HUDEP-2 (cell line): ENCODE data around the gene GLRX3.

Experiments
- DNase-seq, 76 experiments: peaks; one replicate each; lab custom pipeline; 2025; ENCODE audit not compliant: unreplicated experiment in 76 of 76; lab: John Stamatoyannopoulos, UW

Gene GLRX3

DNA sequence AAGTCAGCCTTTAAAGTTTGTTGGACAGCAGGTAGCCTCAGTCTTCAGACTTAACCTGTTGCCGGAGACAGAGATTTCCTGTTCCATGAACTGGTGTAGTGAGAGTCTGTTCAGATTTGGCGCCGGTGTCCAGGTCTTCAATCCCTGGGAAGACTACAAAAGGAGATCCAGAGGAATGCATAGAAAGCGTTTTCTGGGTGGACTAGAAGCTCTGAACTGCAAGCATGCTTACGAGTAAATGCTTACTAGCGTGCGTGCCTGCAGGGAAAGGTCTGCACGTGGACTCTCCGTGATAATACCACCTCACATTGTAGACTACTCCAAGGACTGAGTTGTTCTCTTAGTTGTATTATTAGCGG, 878 bp downstream of the GLRX3 start:
- DNase-seq = peak in 3 of 76 experiments; percentile 2 to 33 (median 16)

DNA sequence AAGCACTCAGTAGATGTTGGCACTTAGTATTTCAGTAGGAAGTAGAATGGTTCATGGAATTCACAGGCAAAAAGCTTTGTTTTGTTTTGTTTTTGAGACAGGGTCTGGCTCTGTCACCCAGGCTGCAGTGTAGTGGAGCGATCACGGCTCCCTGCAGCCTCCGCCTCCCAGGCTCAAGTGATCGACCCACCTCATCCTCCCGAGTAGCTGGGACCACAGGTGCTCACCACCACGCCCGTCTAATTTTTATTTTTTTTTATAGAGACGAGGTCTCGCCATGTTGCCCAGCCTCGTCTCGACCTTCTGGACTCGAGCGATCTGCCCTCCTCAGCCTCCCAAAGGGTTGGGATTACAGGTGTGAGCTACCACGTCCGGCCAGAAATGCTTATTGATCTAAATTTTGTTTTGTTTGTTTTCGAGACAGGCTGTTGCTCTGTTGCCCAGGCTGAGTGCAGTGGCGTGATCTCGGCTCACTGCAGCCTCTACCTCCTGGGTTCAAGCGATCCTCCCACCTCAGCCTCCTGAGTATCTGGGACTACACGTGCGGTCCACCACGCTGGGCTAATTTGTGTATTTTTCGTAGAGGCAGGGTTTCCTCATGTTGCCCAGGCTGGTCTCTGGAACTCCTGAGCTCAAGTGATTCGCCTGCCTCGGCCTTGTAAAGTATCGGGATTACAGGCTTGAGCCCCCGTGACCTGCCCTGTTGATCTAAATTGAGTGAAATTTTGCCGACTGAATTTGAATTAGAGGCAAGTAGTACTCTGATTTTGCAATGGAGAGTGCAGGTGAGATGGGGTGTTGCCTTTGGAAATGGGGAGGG, 1.7 kb downstream of the GLRX3 start:
- DNase-seq = no peak

DNA sequence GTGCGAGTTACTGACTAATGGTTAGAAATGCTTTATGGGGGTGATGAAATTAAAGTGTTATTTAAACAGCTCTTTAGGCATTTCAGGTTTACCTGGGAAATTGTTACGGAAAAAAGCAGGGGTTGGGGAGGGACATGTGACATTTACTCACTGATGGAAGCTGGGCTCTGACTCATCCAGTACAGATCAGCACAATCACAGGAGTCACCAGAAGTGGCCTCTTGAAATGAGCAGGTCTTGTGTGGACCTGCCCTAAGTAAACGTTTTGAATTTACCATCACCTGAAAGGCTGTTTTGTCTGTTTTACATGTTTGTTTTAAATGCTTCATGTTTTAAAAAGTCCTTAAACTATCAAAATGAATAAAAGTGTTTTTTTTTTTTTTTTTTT, 2.3 kb downstream of the GLRX3 start:
- peak in 29 of 76 experiments; percentile 2 to 65 (median 23) for DNase-seq

DNA sequence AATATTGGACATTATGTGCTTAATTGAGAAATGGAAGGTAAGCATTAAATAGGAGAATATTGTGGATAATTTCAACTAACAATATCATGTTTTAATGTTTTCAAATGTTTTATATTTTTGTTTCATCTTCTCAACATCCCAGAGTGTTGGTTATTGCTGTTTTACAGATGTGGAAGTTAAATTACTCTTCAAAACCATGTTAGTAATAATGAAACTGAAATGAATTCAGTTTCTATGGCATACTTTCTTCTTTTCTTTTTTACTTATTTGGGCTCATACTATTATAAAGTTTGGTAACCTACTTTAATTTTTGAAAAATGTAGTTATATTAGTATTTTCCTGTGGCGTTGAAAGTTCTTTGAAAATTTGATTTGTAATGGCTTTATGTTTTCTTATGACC, 4.2 kb downstream of the GLRX3 start:
- no peak for DNase-seq

DNA sequence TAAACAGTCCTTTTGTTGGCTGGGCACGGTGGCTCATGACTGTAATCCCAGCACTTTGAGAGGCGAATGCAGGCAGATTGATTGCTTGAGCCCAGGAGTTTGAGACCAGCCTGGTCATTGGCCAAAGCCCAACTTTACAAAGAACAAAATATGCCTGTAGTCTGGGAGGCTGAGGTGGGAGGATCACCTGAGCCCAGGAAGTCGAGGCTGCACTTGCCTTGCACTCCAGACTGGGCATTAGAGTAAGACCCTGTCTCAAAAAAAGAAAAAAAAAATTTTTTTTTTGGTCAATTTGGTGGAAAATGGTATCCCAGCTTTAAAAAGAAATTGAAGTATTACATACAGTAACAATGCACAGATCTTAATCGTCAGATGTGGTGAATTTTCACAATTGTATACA, 4.8 kb downstream of the GLRX3 start:
- no peak for DNase-seq

DNA sequence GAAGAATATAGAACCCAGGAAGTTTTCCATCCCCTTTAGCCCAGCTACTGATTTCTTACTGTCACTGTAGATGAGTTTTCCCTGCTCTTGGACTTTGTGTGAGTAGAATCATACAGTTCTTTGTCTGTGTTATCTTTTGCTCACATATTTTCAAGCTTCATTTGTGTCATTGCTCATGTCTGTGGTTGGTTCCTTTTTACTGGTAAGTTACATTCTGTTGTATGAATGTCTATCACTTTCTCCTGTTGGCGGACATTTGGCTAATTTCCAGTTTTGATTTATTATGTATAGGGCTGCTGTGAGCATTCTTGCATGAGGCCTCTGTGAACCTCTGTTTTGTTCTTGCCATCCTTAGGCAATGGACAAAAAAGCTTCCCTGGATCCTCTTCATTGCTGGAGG, 5.3 kb downstream of the GLRX3 start:
- DNase-seq = peak in 30 of 76 experiments; percentile 6 to 77 (median 32)

DNA sequence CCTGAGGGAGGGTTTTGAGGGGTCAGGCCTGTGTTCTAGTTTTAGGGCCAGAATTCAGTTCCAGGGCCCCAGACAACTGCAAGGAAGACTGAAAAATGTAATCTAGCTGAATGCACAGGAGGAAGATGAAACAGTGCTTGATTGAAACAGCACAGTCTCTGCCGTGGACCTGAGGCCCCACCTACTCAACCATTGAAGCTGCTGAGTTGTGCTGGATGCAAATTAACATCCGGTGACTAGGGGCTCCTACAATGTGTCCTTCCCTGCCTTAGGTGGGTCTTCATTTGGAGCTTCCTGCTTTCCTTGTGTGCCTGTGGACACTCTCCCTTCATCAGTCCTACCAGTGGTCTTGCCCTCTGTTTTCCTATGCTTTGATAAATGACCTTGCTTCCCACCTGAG, 5.7 kb downstream of the GLRX3 start:
- DNase-seq = no peak

DNA sequence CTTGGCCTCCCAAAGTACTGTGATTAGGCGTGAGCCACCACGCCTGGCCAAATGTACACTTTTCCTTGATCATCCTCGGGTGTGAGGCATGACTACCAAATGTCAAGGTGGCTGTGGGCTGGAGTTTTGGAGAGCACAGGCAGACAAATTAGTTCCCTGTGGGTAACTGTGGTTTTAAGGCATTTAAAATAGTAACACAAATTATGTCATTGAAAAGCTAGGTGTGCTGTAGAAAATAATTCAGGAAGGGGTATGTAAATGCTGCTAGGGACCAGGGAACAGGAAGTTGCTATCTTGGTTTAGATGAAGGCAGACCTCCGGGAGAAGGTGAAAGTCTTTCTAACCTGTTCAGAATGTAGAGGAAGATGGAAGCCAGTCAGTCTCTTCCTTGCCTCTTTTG, 9.9 kb downstream of the GLRX3 start:
- DNase-seq = no peak

DNA sequence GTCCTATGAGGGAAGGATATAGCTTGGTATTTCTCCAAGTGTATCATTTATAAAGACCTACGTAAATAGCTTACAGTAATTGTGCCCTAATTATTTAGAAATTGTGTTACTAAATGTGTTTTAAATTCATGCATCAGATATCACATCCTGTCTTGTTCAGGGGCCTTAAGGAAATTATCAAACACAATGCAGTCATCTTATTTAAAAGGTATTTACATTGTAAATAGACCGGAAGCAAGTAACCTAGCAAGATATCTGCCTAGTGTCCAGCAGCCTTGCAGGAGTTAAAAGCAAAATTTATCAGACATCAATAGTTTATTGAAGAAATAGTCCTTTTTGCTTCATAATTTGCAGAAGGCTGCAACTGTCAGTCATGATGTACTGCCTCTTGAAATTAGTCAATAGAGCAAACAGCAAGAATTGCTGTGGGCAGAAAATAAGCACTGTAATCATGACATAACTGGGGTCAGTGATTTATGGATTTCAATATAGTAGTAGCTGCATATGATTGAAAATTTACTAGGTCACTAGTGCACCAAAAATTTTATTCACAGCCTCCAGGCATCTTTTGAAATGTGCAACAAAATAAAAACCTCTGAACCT, 23.1 kb downstream of the GLRX3 start:
- no peak for DNase-seq

DNA sequence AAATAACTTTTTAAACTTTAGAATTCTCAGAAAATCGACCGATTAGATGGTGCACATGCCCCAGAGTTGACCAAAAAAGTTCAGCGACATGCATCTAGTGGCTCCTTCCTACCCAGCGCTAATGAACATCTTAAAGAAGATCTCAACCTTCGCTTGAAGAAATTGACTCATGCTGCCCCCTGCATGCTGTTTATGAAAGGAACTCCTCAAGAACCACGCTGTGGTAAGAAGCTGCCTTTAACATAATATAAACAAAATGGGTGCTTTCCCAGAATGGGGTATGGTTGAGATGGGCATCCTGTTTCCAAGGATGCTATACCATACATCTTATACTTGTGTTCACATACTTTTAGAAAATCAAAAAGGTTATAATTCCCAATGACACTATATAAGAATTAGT, 24.6 kb downstream of the GLRX3 start:
- no peak for DNase-seq

DNA sequence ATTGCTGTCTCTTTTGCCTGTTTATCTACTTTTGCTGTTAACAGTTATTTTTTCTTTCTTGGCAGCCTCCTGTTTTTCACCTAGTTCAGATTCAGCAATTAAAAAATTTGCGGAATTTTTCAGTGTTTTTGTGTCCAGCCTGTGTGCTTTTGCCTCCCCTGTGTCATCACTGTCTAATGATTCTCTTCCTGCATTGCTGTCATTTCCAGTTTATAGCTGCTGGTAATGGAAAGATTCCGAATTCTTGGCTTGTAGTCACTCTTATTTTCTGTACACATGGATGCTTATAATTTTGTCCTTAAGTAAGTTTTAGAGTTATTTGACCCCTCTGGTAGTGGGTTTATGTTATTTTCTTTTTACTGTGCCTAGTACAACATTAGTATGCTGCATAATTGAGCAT, 25.1 kb downstream of the GLRX3 start:
- DNase-seq = no peak

DNA sequence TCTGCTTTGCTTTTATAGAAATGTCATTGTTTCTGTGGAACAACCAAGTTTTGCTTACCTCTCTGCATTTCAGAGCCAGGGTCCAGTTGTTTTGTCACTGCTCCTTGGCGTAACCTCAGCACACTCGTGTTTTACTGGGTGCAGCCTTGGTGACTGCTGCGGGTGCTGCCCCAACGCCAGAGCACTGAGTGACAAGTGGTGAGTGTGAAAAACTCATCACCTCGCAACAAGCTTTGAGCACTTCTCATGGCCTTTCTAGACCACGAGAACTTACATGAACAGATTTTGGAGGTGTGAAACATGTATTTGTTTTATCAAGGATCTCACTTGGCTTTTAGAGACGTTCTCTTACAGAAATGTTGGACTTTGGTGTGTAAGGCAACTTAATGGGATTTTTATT, 31.0 kb downstream of the GLRX3 start:
- DNase-seq = no peak

DNA sequence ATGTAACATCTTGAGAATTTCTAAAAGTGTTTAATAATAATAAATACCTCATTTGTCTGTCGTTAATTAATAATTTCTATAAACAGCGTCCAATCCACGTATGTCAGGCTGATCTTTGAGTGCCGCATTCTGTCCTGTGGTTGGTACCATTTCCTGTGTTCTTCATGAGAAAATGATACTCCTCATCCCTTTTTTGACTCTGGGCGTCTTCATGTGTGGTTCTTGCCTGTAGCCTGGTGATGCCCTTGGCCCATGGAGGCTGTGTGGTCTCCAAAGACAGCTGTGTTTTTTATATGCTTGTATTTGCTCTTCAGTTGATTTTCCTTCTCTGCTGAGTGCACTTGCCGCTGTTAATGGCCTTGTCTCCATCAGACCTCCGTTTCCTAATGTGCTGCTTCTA, 31.5 kb downstream of the GLRX3 start:
- no peak for DNase-seq

DNA sequence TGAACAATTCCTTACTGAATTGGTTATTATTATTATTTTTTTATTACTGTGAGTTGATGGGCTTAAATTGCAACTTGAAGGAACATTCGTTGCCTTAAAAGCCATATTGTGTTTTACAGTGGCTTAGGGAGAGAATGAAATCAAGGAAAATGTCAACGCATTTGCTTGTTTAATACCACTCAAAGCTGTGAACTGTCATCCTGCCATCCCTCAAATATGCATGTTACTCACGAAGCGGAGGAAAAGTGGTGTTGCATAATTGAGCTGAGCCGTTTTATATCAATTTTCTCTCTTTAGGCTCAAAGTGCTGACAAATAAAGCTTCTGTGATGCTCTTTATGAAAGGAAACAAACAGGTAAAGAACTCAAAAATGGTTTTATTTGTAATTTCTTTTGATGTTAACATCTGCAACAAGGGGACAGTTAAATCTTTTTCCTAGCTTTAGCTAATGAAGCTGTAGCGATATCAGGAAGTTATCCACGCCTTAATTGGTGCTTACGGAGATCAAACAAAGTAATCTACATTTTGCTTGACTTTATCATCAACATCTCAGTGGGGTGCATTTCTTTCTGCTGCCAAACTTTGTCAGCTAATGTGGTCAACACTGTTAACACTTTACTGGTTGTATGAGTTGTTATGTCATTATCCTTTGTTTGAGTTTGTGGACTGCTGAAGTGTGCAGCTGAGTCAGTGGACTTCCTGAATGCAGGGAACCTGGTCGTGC, 33.1 kb downstream of the GLRX3 start:
- DNase-seq = no peak

DNA sequence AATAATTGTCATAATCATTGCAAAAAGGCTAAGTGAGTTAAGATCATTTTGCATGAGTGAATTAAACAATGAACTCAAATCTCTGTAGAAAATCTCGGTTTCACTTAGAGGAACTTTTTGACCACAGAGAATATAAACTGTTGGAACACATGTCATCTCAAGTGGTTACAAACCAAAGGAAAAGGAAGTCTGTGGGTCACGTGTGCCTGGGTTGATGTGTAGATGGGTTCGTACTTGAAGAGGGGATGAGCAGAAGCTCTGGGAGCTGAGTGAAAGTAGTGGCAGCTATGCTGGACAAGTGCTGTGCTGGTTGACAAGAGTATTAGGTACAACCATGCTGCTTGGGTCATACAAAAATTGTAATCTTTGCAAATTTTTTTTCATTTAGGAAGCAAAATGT, 35.0 kb downstream of the GLRX3 start:
- no peak for DNase-seq

DNA sequence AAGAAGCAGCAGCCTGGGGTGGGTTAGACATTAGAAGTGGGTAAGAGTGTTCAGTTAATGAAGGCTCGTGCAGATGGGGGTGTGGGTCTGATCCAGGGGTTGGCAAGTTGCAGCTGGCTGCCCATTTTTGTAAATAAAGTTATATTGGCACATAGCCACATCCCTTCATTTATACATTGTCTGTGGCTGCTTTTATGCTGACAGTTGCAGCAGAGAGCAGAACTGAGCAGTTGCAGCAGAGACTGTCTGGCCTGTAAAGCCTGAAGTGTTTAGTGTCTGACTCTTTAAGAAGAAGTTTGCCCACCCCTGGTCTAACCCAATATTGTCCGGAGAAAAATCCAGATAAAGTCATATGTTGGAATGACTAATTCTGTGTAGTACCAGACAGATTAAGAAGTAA, 38.1 kb downstream of the GLRX3 start:
- DNase-seq = no peak

DNA sequence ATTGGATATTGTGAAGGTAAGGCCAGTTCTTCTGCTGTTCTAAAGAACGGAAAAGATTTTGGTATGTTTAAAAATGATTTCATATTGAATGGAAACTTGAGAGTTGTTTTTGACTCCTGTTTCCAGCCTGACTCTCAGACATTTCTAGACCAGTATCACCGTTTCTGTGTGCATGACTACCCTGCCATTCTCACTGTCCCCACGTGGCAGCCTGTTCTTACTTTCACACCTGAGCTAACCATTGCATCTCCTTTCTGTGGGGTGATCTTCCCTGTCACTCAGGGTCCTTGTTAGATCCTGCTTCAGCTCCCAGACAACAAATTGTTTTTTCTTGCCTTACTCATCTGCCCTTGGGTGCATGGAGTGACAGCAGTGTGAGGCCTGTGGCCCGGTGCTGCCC, 38.9 kb downstream of the GLRX3 start:
- DNase-seq = no peak

DNA sequence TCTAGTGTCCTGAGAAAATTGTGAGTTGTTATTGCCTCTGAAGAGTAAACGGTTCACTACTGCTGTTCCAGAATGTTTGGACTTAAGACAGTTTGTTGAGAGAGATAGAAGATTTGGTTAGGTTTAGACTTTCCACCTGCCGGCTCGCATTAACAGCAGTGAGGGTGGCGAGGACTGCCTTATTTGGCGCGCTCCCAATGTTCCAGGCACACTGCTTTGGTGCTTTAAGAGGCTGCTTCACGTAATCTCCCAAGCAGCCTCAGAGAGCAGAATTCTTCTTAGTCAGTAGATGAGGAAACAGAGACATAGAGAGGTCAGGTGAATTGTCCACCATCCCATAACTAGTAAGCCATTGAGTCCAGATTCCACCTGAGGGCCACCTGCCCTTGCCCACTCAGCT, 41.1 kb downstream of the GLRX3 start:
- DNase-seq = no peak

DNA sequence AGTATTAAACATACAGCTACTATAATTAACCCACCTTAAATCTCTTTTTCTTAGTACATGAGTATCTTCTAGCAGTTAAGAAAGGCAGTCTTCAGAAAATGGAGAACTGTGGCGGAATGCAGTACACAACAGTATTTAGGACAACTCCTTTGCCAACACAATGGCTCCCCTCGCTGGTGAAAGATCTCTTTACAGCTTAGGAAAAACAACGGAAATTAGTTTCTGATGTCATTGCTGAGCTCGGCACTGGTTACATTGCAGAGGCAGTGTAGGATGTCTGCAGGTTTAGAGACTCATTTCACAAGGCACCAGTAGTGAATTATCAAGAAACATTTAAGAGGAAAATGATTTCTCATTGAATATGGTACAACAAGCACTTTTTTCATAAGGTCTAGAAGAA, 43.4 kb downstream of the GLRX3 start:
- DNase-seq = peak in 23 of 76 experiments; percentile 4 to 53 (median 24)

DNA sequence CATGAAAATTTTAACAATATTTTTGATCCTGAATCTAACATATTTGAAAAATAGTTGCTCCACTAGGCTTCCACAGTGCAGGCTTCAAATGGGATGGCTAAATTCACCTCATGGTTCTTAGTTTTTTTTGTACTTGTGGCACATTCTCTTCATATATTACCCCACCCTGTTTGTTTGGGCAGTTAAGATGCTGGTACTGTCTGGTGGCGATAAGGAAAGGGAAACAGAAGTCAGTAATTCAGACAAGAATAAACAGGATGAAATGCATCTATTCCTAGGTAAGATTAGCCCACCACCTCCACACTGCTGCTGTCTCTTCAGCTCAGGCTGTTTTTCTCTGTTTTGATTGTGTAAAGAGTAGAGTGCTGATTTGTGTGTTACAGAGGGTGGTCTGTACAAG, 44.2 kb downstream of the GLRX3 start:
- DNase-seq = peak in 5 of 76 experiments; percentile 5 to 35 (median 14)

DNA sequence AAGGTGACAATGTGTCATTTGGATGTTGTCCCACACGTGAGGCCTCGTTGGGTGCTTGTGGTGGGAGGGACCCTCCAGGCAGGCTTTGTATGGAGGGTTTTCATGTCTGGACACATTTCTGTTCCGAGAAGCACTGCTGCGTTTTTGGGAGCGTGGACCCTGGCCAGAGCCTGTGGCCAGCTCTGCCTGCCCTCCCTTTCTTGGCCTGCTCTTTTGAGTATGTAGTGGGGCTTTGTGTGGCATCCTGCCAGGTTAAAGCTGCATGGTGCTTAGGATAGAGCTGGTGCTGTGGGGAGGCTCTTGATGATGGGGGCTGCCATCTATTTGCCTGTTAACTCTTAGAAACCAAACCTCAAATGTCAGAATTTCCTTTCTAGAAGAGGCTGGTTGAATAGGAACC, 45.7 kb downstream of the GLRX3 start:
- DNase-seq = no peak

DNA sequence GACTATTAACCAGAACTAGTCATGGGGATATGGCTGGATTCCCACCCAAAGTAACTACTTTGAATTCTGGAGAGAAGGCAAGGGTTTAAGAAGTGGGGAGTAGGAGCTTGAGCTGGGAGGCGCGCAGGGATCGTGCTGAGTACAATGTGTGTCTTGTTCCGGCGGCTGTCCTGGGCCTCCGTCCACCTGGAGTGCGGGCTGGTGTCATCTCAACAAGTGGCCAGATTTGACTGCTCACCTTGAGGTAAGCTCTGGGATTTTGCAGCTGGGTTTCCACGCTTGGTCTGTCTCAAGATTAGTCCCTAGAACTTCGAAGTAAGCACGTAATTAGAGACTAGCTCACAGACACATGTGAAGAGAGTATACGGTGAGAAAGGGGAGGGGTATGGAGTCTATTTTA, 49.4 kb downstream of the GLRX3 start:
- DNase-seq = no peak
